Measurements from ENCODE around the gene SKA1.
"Not testable (repeated sequence)": the region's sequence is repeated elsewhere in the genome, so short reads cannot be mapped to it uniquely, and the experiment has no call there.

Gene SKA1

DNA sequence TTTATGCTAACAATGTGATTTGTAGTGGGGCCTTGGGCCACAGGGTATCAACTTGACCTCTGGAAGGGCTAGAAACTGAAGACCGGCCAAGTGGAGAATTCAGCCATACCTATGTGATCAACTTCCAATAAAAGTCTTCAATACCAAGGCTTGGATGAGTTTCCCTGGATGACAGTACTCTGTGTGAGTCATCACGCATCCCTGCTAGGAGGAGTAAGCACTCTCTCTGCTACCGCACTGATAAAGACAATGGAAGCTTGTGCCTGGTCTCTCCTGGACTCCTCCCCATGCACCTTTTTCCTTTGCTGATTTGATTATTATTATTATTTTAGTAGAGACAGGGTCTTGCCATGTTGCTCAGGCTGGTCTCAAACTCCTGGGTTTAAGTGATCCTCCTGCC lies 58.1 kb downstream of the SKA1 start:
- no peak for DNase-seq

DNA sequence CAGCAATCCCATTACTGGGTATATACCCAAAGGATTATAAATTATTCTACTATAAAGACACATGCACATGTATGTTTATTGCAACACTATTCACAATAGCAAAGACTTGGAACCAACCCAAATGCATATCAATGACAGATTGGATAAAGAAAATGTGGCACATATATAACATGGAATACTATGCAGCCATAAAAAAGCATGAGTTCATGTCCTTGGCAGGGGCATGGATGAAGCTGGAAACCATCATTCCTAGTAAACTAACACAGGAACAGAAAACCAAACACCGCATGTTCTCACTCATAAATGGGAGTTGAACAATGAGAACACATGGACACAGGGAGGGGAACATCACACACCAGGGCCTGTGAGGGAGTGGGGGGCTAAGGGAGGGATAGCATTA lies 61.9 kb downstream of the SKA1 start:
- DNase-seq: not testable (repeated sequence)

DNA sequence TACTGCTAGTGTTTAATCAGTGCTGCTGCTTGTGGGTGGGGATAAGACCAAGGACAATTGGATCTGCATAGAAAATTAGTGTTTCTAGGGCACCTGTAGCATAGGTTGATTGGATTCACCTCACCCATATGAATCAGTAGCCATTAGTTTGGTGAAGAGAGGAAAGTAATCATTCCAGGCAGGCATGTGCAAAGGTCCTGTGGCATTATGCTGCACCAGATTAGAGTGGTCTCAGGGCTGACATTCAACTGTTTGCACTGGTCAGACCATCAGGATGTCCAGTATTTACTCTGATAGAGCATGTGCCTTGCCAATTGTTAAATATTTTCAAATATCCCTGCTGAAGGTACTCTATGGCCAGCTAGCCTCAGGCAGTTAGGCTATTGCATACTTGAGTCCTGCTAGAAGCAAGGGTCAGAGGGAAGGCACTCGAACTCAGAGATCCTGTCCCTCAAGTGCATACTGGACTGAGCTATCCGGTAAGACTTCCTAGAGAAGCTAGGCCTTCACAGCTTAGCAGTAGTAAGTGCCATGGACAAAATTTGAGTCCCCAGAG lies 64.7 kb downstream of the SKA1 start:
- DNase-seq: no peak

DNA sequence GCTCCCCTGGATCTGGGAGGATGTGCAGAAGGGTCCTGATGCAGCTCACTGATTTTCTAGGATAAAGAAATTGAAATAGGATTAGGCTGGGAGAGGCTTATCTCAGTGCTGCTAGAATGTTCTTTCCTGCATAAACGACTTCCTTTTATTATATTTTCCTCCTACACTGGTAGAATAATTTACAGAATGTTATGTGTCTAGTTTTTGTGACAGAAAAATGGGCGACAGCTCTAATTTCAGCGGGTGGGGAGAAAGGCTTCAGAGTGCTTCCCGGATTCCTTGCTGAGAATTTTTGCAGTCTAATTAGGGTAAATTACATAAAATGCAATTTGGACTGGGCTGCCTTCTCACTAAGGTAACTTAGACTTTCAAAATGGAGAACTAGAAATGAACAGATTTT lies 66.2 kb downstream of the SKA1 start:
- DNase-seq: no peak

DNA sequence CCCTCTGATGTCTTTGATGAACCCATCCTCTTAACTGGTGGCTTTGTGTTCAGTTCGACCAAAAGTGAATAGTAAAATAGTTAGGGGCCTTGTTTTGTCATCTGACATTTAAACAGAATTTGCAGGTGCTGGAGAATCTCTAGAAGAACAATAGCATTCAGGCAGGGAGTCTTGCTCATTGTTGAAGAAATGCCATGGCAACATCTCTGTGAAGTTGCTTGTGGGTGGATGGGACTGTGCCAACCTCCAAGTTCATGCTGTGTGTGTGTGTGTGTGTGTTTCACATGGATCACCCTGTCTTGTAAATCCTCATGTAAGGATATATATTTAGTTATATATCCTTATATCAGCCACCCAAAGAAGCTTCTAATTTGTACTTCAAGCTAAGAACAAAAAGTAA lies 66.7 kb downstream of the SKA1 start:
- DNase-seq: no peak
